Keratinocyte (primary cell): Measurements from ENCODE around the gene RPS19BP1. TPM values are rescaled to one million over a fixed set of nuclear protein-coding genes. Genes with fewer than 3 reads are reported as not detected.

Experiments
- DNase-seq: peaks from one replicate; pipeline ENCODE4 v3.0.0-alpha.2; 2011; ENCODE audit warnings: low read depth, missing footprints, low spot score
- FAIRE-seq: peaks from 2 replicates; lab custom pipeline; 2011; peaks lifted over from hg19 to GRCh38; lab: Jason Lieb, UNC
- H2AFZ ChIP-seq: 2 replicates; pipeline ENCODE4 v1.6.0; 2012; ENCODE audit warnings: low read length, control low read depth, inconsistent platforms; ENCODE audit not compliant: control insufficient read depth
- H3K27ac ChIP-seq: 2 replicates; pipeline ENCODE4 v1.5.1; 2011; ENCODE audit warnings: low read length; ENCODE audit not compliant: control insufficient read depth, insufficient read depth
- H3K27me3 ChIP-seq: 3 replicates; pipeline ENCODE4 v1.6.0; 2011; ENCODE audit warnings: low read length; ENCODE audit not compliant: control insufficient read depth, insufficient read depth; ENCODE audit errors: extremely low read depth
- H3K36me3 ChIP-seq, 2 experiments: 2 replicates in 1 of 2; 3 replicates in 1 of 2; pipeline ENCODE4 v1.5.1; 2011; ENCODE audit warnings: low read length in 2 of 2, mild to moderate bottlenecking in 1 of 2; ENCODE audit not compliant: control insufficient read depth in 2 of 2, insufficient read depth in 2 of 2; ENCODE audit errors: extremely low read depth in 1 of 2
- H3K4me1 ChIP-seq: 3 replicates; pipeline ENCODE4 v1.5.1; 2011; ENCODE audit warnings: low read length; ENCODE audit not compliant: control insufficient read depth, insufficient read depth; ENCODE audit errors: extremely low read depth
- H3K4me2 ChIP-seq: 3 replicates; pipeline ENCODE4 v1.6.0; 2011; ENCODE audit warnings: low read depth, low read length; ENCODE audit not compliant: control insufficient read depth, insufficient read depth; ENCODE audit errors: extremely low read depth
- H3K4me3 ChIP-seq, 3 experiments: fragments of 200-600 bp in 1 of 3; sonication (generic) in 1 of 3; 2 replicates in 2 of 3; 3 replicates in 1 of 3; pipeline ENCODE4 v1.5.1; 2011 to 2016; ENCODE audit warnings: low read length in 3 of 3, mild to moderate bottlenecking in 3 of 3, control low read depth in 2 of 3, inconsistent platforms in 1 of 3, low read depth in 1 of 3, mixed read lengths in 1 of 3, mixed run types in 1 of 3, moderate library complexity in 1 of 3; ENCODE audit not compliant: control insufficient read depth in 2 of 3, insufficient read depth in 2 of 3; ENCODE audit errors: extremely low read depth in 1 of 3
- H3K79me2 ChIP-seq: 2 replicates; pipeline ENCODE4 v1.6.0; 2012; ENCODE audit warnings: low read length; ENCODE audit not compliant: control insufficient read depth, insufficient read depth
- H3K9ac ChIP-seq: 3 replicates; pipeline ENCODE4 v1.6.0; 2011; ENCODE audit warnings: low read length; ENCODE audit not compliant: control insufficient read depth, insufficient read depth; ENCODE audit errors: extremely low read depth
- H3K9me1 ChIP-seq: 3 replicates; pipeline ENCODE4 v1.6.0; 2011; ENCODE audit warnings: low read length; ENCODE audit not compliant: control insufficient read depth, insufficient read depth; ENCODE audit errors: extremely low read depth
- H3K9me3 ChIP-seq: 2 replicates; pipeline ENCODE4 v1.5.1; 2012; ENCODE audit warnings: low read depth, low read length; ENCODE audit not compliant: control insufficient read depth
- H4K20me1 ChIP-seq: 3 replicates; pipeline ENCODE4 v1.6.0; 2011; ENCODE audit warnings: low read length; ENCODE audit not compliant: control insufficient read depth, insufficient read depth; ENCODE audit errors: extremely low read depth
- CTCF ChIP-seq, 3 experiments: IDR thresholded peaks in 1 of 3; conservative IDR thresholded peaks in 1 of 3; optimal IDR thresholded peaks in 1 of 3; 2 replicates in 2 of 3; 3 replicates in 1 of 3; pipeline versions ENCODE3 to v1.5.1; 2011; ENCODE audit warnings: low read length in 3 of 3, mild to moderate bottlenecking in 3 of 3, moderate library complexity in 2 of 3, control low read depth in 1 of 3, inconsistent platforms in 1 of 3; ENCODE audit not compliant: insufficient read depth in 2 of 3; ENCODE audit errors: extremely low read depth in 1 of 3
- EZH2 ChIP-seq: IDR thresholded peaks from one replicate; pipeline ENCODE4 v1.6.1; 2012; ENCODE audit warnings: inconsistent platforms, mild to moderate bottlenecking, low read length, moderate library complexity
- dilution Hi-C: fragments of 300-500 bp; cut with MboI; formaldehyde crosslinking; loops from one replicate; pipeline ENCODE4 v1.7.0; 2020; ENCODE audit warnings: low sequenced_read_pairs; ENCODE audit not compliant: extremely low pct_ligation_motif_present
- polyA plus RNA-seq, 5 experiments: library from polyadenylated mRNA; depleted of rRNA in 3 of 5; stranded (reverse) in 3 of 5; stranded (forward) in 1 of 5; unstranded in 1 of 5; fragments of >200 nt; gene quantifications; 1 replicate in 1 of 5; 2 replicates in 3 of 5; 3 replicates in 1 of 5; pipeline versions ENCODE4 v1.2.1 to v1.2.3, GENCODE V29; 2011 to 2012; ENCODE audit warnings: missing spikeins in 2 of 5, low read depth in 1 of 5, low replicate concordance in 1 of 5

RPS19BP1 gene
- polyA plus RNA-seq, 1 donor (not counting 4 experiments of a cell fraction or from before 2014, with no cell fraction given), result 67.3 TPM

GRCh38 chr22:39574779-39575551, 42.4 kb upstream of the RPS19BP1 start:
- Histone ChIP-seq H2AFZ (no peak overlapping the region), H3K4me1 (peaks cover 13% of the 10 kb centered on the region), H3K9ac (no peak overlapping the region), H3K36me3 (no peaks in the 10 kb centered on the region), H4K20me1 (no peaks in the 10 kb centered on the region), H3K27me3 (peaks cover 19% of the 10 kb centered on the region), H3K4me3 (no peak overlapping the region), H3K27ac (no peak overlapping the region), H3K79me2 (no peaks in the 10 kb centered on the region), H3K4me2 (no peak overlapping the region), H3K9me3 (no peaks in the 10 kb centered on the region), H3K9me1 (no peaks in the 10 kb centered on the region)
- DNase-seq (peak; percentile 32), FAIRE-seq (peak; percentile 88)
- dilution Hi-C loops, result no loop called here
- no peak for TF ChIP-seq EZH2
- no peak for TF ChIP-seq CTCF (optimal IDR thresholded peaks at IDR 0.05 in 1 of 3, IDR thresholded peaks at IDR 0.05 in 1 of 3, conservative IDR thresholded peaks at IDR 0.05 in 1 of 3; ENCODE audit: extremely low read depth in 1 of 3, insufficient read depth in 2 of 3, low read length in 3 of 3)

GRCh38 chr22:39571538-39571937, 39.0 kb upstream of the RPS19BP1 start:
- dilution Hi-C loops, result no loop called here
- Histone ChIP-seq H3K4me3 (no peak overlapping the region), H3K27ac (no peak overlapping the region), H3K79me2 (no peaks in the 10 kb centered on the region), H4K20me1 (no peaks in the 10 kb centered on the region), H3K4me2 (no peak overlapping the region), H3K9me1 (no peaks in the 10 kb centered on the region), H3K4me1 (peaks cover 27% of the 10 kb centered on the region), H3K9ac (no peak overlapping the region), H3K36me3 (no peaks in the 10 kb centered on the region), H3K27me3 (peaks cover 7% of the 10 kb centered on the region), H3K9me3 (no peaks in the 10 kb centered on the region), H2AFZ (no peak overlapping the region)
- TF ChIP-seq CTCF (optimal IDR thresholded peaks at IDR 0.05 in 1 of 3, IDR thresholded peaks at IDR 0.05 in 1 of 3, conservative IDR thresholded peaks at IDR 0.05 in 1 of 3; ENCODE audit: extremely low read depth in 1 of 3, insufficient read depth in 2 of 3, low read length in 3 of 3) (no peak), EZH2 (no peak)
- DNase-seq (no peak), FAIRE-seq (no peak)
